HEK293T (cell line): ENCODE results near the gene CYP4F22.

Source experiments
- ARNT ChIP-seq: fragments of 450-650 bp; IDR thresholded peaks from 2 replicates; pipeline ENCODE4 v1.6.1; 2017; ENCODE audit warnings: mild to moderate bottlenecking
- BHLHE40 ChIP-seq: fragments of 450-650 bp; IDR thresholded peaks from 2 replicates; pipeline ENCODE4 v1.6.1; 2016; ENCODE audit warnings: mild to moderate bottlenecking, moderate library complexity, borderline replicate concordance
- ELF4 ChIP-seq: fragments of 450-650 bp; IDR thresholded peaks from 2 replicates; pipeline ENCODE4 v1.6.1; 2017; ENCODE audit warnings: antibody characterized with exemption
- FOXM1 ChIP-seq: fragments of 450-650 bp; IDR thresholded peaks from 2 replicates; pipeline ENCODE4 v1.6.1; 2017; ENCODE audit warnings: mild to moderate bottlenecking, borderline replicate concordance
- HDGF ChIP-seq: fragments of 450-650 bp; IDR thresholded peaks from 2 replicates; pipeline ENCODE4 v1.6.1; 2017; ENCODE audit warnings: antibody characterized with exemption, borderline replicate concordance
- LEF1 ChIP-seq: fragments of 450-650 bp; IDR thresholded peaks from 2 replicates; pipeline ENCODE4 v1.6.1; 2017; ENCODE audit warnings: mild to moderate bottlenecking, borderline replicate concordance
- NFRKB ChIP-seq: fragments of 450-650 bp; IDR thresholded peaks from 2 replicates; pipeline ENCODE4 v1.6.1; 2016; ENCODE audit warnings: mild to moderate bottlenecking, moderate library complexity
- SP1 ChIP-seq: fragments of 450-650 bp; IDR thresholded peaks from 2 replicates; pipeline ENCODE4 v1.6.1; 2017
- TARDBP ChIP-seq: fragments of 450-650 bp; IDR thresholded peaks from 2 replicates; pipeline ENCODE4 v1.6.1; 2016
- TF ChIP-seq, protein P1 (sequence below): fragments of 450-650 bp; IDR thresholded peaks from 2 replicates; pipeline ENCODE4 v1.6.1; 2016

DNA sequence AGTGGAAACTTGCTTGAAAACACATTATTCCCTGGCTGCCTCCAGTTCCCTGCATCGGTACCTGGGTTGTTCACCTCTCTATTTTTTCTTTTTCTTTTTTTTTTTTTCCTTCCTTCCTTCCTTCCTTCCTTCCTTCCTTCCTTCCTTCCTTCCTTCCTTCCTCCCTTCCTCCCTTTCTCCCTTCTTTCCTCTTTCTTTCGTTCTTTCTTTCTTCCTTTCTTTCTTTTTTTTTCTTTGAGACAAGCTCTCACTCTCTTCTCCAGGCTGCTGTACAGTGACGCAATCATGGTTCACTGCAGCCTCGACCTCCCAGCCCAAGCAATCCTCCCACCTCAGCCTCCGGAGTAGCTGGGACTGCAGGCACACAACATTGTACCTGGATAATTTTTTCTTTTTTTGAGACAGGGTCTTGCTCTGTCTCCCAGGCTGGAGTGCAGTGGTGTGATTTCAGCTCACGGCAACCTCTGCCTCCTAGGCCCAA is 40.6 kb upstream of the CYP4F22 start:
- TF ChIP-seq FOXM1 (no peak), NFRKB (no peak), ARNT (no peak), SP1 (no peak), ELF4 (no peak), LEF1 (no peak), TARDBP (no peak), BHLHE40 (no peak), HDGF (no peak)
- TF ChIP-seq, protein P1, sequence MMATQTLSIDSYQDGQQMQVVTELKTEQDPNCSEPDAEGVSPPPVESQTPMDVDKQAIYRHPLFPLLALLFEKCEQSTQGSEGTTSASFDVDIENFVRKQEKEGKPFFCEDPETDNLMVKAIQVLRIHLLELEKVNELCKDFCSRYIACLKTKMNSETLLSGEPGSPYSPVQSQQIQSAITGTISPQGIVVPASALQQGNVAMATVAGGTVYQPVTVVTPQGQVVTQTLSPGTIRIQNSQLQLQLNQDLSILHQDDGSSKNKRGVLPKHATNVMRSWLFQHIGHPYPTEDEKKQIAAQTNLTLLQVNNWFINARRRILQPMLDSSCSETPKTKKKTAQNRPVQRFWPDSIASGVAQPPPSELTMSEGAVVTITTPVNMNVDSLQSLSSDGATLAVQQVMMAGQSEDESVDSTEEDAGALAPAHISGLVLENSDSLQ: no peak
